Activated CD4-positive, alpha-beta T cell treated with anti-CD3 and anti-CD28 coated beads, Interleukin-2, amount 50 U/mL, for 4 hours (primary cell): ENCODE results near the gene RCN2.
"Not testable (repeated sequence)": the region's sequence is repeated elsewhere in the genome, so short reads cannot be mapped to it uniquely, and the experiment has no call there.

Experiments
- DNase-seq, 2 experiments: peaks; one replicate each; pipeline ENCODE4 v3.0.0-alpha.2; 2020

Gene RCN2

DNA sequence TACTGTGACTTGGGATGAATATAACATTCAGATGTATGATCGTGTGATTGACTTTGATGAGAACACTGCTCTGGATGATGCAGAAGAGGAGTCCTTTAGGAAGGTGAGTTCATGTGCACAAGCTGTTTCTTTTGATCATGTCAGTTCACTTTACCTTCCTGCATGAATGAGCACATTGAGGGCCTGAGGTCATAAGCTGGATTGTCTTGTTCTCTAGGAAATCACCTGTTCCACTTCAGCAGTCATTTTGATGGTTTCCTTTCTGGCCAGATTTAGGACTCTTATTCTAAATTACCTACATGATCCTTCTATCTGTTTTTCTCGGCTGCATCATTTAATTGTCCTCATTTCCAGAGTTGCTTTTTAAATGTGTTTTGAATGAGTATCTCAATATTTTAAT is 4.1 kb downstream of the RCN2 start:
- DNase-seq: no peak

DNA sequence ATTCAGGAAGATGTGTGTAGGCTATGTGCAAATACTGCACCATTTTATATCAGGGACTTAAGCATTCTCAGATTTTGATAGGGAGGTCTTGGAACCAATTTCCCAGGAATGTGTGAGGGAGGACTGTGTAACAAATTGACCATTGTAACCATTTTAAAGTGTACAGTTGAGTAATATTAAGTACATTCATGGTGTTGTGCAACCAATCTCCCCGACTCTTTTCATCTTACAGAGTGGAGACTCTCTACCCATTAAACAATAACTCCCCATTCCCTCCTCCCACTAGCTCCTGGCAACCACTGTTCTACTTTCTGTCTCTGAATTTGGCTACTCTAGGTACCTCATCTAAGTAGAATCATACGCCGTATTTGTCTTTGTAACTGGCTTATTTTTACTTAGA is 5.1 kb downstream of the RCN2 start:
- DNase-seq: no peak

DNA sequence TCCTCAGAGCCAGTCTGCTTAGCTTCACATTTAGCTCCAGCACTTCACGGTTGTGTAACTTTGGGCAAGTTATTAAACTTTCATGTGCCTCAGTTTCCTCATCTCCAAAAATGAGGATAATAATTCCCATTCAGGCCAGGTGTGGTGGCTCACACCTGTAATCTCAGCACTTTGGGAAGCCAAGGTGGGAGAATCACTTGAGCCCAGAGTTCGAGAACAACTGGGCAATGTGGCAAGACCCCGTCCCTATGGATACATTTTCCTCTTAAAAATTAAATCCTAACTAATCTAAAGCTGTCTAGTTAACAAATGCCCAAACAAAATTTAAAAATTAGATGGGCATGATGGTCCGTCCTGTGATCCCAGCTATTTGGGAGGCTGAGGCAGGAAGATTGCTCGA is 7.2 kb downstream of the RCN2 start:
- DNase-seq: no peak

DNA sequence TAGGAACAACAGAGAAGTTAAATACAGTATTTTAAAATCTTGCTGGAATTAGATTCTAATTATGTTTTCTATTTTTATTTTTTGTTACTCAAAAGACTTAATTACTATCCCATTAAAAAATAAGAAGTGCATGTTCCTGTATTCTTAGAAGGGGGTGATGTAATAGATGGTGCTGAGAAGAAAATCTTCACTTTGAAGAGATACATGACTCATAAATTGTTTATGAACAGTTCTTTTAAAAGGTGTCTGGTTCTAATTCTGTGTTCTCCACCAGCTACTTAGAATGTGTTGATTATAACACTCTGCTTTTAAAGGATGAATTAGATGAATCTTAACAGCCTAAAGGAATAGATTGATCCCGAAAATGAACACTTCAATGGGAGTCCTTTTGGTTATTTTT is 8.2 kb downstream of the RCN2 start:
- DNase-seq: no peak

DNA sequence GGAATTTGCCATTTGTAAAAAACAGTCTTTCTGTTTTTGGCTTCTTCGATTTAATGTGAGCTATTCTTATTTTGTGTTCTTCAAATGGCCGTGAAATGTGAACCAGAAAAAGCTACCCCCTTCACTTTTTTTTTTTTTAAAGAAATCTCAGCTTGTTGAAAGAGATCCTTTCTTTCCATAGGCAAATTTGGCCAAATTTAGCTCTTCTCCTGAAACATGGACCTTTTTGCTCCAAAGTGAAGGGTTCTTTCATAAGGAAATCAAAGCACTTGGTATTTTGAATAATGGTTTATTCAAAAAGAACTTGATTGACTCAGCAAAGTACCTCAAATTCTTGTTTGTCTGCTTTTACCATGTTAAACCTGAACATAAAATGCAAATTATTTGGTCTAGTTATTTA is 10.1 kb downstream of the RCN2 start:
- no peak for DNase-seq

DNA sequence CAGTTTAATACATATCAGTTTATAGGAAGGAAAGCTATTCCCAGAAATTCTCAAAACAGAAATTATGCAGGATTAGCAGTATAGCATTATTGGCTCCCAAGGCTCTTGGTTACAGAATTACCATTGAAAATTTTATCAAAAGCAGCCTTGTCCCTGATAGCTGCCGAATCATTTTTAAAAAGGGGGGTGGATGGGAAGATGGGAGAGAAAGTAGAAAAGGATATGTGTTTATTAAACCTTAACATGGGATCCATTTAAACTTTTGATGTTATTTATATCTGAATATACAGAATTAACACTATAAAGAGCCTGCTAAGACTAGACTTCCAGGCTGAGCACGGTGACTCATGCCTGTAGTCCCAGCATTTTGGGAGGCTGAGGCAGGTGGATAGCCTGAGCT is 10.8 kb downstream of the RCN2 start:
- DNase-seq: no peak

DNA sequence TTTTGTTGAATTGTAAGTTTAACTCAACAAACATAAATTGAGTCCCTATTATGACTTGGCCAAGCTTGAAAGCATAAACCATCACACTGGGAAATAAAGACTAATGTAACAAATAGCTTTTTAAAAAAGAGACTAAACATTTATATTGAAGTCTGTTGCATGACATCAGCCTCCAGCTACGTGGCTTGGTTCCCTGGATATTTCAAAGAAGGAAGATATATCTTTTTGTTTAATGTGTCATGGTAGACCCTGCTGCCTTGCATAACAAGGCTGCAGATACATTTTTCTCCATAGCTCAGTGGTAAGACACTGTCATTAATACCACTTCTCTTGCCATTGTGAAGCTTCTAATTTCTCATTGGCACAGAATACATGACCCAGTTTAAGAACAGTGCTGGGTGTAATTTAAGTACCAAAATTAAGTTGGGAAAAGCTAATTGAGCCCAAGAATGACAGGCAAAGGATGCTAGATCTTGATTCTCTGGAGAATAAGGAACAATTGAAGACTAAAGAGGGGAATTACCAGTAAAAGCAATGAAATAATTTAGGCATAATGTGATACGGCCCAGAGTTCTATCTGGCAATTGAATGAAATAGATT is 14.0 kb downstream of the RCN2 start:
- no peak for DNase-seq

DNA sequence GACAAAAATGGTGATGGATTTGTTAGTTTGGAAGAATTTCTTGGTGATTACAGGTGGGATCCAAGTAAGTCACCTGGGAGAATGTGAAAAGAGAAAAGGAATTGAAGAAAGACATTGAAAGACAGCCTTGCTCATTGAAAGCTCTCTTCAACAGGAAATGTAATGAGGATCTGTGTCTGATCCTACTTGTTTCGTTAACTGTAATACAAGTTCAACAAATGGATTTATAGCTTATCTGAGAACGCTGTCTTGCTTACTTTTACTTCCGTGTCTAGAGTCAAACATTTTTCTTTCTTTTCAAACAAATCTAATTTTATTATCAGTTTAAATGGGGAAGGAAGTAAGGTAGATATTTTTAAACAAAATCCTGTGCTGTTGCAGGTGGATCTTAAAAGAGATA is 15.9 kb downstream of the RCN2 start:
- no peak for DNase-seq

DNA sequence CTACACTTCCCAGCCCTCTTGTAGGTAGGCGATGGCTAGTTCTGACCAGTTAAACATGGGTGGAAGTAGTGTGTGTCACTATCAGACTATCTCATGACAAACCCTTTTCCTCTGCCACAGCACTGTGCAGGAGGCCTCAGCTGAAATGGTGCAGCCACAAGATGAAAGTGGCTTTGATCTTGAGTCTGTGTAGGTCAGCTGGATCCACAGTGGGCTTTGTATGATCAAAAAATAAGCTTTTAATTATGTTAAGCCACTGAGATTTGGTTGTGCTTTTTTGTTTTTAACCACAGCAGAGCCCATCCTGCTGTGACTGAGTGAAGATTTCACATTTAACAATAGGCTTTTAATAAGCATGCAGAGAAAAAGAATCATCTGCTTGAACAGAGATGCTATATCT is 19.7 kb downstream of the RCN2 start:
- DNase-seq: no peak

DNA sequence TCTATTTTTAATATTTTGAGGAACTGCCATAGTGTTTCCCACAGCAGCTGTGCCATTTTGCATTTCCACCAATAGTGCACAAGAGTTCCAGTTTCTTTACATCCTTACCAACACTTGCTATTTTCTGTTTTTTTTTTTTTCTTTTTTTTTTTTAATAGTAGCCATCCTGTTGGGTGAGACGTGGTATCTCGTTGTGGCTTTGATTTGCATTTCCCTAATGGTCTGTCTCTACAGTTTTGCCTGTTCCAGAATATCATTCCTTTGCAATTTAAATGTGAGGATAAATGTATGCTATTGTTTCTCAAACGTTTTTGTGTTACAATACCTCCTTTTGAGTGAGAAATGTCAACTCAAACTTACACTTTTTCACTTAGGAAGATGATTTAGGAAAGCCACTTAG is 22.4 kb downstream of the RCN2 start:
- DNase-seq: no peak

DNA sequence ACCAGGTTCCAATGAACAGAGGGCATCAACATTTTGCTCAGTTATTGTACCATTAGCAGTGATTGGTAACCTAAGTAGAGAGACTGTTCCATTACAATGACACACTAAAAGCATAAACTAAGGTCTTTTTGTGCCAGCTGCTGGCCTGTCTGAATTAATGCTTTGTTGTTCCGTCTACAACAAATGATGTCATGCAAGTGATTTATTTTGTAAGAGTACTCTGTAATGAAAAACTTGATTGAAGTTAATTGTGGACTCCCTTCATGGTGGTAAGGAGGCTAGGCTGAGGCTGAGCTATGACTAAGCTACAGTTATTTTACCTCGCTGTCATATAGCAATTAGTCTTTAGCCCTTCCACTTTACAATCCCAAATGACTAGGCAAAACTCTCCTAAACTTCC is 23.2 kb downstream of the RCN2 start:
- DNase-seq: no peak

DNA sequence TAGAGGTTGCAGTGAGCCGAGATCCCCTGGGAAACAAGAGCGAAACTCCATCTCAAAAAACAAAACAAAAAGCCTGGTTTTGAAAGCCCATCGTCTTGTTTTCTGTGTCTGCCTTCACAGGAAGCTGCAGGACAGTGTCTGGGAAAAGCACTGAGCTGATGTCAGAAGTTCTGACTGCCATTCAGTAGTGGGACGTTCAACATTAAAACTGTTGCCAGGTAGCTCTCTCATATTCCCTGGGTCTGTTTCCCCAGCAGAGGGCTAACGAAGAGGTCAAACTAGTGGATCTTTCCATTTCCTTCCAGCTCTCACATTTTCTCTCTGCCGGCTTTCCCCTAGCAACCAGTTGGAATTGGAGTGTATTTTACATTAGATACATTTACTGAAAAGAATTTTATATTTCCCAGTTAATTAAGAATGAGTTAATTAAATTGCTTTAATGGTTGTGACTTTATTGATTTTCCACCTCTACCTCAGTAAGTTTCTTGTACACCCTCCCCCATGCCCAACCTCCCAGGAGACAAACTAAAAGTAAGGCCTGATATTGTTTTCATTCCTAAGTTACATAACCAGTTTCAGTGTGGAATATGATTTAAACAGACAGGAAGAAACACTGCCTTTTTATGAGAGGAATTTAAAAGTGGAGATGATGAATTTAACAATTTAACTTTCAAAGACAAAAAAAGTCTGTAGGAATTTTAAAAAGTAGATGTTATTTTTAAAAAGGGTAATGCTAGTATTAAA is 29.9 kb downstream of the RCN2 start:
- DNase-seq: no peak

DNA sequence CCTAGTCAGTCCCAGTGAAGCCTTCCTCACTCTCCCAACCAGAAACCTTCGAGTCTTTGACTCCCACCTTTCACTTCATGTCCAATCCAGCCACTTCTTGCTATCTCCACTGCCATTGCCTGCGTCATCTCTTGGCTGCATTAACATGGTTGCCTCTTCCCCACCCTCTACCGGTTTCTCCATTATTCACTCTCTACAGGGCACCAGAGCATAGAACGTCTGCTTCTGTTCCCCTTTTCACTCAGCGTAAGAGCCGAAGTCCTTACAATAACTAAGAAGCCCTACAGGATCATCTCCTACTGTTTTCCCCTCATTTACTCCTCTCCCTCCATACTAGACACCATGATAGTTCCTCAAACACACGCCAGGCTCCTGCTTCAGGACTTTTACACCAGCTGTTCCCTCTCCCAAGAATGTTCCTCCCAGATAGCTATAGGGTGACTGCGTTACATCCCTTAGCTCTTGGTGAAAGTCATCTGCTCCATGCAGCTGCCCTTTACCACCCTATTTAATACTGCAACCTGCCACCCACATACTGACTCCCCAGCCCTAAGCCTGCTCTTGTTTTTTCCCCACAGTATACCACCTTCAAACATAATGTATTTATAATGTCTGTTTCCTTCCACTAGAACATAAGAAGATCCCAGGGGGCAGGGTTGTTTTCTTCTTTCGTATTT is 30.9 kb downstream of the RCN2 start:
- DNase-seq: no peak

DNA sequence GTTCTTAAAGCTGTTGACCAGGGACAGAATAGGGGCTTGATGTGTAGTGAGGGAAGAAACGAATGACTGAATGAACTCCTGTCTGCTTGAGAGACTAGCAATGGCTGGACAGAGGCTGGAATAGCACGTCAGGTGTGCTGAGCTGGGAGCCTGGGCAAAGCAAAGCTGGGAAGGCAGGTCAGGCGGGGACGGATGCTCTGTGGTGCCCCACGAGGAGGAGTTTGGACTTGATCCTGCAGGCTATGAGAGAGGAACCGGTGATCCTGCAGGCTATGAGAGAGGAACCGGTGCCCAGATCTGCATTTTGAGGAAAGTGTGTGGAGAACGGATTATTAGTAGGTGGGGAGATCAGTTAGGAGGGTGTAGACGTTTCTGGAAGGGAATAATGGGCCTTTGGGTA is 32.0 kb downstream of the RCN2 start:
- no peak for DNase-seq

DNA sequence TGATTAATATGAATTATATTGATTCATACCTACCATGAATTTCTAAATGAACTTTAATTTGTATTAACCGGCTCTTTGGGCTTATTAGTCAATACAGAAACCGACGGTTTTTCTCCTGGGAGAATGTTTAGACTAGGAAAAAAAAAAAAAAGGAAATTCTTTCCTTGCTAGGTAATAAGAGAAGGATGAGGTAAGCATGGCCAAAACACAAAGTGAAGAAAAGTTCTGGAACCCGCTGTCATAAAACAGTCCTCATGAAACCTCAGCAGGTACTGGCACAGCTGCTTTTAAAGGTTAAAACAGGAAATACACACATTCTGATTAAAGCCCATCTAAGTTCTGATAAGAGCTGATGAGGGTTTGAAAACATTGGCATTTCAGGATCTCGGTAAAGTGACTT is 32.6 kb downstream of the RCN2 start:
- no peak for DNase-seq

DNA sequence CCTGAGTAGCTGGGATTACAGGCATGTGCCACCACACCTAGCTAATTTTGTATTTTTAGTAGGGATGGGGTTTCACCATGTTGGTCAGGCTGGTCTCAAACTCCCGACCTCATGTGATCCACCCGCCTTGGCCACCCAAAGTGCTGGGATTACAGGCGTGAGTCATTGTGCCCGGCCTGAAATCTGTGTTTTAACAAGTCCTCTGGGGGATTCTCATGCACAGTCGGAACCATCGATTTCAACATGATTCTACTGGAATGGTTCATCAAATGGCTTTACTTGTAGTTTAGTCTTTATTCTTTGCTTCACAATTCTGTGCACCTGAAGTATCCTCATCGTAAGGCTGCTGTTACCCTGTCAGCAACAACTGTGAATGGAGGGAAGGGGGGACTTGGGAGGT is 34.5 kb downstream of the RCN2 start:
- not testable (repeated sequence) for DNase-seq

DNA sequence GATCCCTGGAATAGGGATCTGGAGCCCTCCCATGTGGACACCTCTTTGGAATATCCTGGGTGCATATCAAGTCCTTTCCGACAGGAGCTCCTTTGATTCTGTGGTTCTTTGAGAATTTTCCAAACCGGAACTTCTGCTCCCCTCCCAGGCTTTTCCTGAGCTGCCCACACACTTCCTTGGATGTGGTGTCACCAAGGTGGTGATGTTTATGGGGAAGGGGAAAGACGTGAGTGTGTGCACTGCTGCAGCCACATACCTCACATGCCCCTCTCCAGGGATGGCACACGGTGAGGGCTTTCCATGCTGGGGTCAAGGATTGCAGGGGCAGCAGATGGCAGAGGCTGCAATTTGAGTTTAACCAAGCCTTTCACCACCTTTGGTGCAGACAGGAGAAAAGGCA is 35.5 kb downstream of the RCN2 start:
- DNase-seq: no peak

DNA sequence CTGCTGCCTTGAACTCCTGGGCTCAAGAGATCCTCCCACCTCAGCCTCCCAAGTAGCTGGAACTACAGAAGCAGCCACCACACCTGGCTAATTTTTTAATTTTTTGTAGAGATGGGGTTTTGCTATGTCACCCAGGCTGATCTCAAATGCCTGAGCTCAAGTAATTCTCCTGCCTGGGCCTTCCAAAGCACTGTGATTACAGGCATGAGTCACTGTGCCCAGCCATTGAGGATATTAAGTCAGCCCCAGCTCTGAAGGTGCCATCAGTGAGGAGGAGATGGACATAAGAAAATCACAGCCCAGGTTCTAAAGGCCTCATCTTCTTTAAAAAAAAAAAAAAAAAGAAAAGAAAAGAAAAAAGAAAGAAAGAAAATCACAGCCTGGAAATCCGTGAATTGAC is 36.8 kb downstream of the RCN2 start:
- no peak for DNase-seq

DNA sequence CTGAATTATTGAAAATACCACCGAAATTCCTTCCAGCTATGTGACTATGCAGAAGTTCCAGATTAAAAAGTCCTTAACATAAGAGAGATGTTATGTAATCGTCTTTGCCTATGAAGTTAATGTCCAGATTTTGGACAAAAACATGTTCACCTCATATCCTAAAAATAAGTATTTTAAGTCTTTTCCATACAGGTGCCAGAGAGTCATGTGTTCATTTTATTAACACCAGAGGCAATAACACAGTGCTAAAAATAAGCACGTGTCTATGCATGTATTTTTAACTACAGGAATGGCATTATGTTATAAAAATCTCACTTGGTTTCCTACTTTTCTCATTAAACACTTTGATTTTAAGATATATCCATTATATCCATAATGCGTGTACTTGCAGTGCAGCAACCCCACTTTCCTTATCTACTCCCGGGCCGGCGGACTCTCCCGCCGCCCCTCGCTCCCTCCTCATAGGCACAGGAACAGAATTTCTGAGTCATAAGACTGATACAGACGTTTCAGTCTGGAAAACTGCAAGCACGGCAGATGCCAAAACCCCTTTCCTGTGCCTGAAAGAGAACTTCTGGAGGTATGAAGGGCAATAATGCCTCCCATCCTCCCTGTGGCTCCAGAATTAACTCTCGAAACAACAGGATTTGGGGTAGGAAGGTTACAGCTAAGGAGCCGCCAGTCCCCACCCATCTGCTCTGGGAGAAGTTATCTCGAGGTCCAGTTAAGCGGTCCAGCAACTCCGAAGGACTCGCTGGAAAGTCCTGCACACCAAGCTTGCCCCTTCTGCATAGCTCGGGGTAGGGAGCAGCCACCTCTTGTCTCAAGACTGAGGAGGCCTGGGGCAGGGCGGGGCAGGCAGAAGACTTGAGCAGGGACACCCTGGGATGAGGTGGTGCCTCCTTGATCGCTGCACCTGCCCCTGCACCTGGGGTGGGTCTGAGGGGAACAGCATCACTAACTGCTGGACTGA is 41.1 kb downstream of the RCN2 start:
- no peak for DNase-seq

DNA sequence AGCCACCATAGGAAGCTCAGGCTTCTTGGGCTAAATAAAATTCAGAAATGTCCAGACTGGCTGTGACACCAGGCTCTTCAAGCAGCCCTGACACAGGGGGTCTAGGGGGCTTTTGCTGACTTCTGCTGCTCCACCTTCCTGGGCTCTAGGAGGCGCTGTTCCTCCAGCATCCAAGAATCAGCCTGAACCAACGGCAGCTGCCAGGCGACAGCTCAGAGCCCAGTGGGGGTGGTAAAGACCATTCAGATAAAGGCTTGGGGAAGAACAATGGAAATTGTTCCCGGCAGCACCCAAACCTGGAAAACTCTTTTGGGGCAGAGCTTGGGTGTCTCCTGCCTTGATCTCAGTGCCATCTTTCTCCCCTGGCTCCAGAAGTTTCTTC is 41.8 kb downstream of the RCN2 start:
- DNase-seq: peak; percentile 59 to 61

DNA sequence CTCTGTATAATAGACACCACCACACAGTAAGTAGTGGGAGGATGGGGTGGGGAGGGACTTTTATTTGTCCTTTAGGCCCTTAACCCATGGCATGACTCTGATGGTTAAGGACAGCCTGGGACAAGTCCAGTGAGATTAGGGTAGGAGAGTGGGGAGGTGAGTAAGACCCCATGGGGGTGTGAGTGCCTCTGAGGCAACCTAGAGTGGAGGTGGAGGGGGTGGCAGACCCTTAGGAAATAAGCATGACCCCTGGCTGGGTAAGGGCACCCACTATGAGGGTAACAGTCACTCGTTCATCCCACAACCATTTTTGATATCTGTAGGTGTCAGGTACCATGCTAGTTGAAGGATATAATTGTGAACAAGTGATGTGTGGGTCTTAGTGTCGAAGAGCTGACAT is 42.4 kb downstream of the RCN2 start:
- no peak for DNase-seq

DNA sequence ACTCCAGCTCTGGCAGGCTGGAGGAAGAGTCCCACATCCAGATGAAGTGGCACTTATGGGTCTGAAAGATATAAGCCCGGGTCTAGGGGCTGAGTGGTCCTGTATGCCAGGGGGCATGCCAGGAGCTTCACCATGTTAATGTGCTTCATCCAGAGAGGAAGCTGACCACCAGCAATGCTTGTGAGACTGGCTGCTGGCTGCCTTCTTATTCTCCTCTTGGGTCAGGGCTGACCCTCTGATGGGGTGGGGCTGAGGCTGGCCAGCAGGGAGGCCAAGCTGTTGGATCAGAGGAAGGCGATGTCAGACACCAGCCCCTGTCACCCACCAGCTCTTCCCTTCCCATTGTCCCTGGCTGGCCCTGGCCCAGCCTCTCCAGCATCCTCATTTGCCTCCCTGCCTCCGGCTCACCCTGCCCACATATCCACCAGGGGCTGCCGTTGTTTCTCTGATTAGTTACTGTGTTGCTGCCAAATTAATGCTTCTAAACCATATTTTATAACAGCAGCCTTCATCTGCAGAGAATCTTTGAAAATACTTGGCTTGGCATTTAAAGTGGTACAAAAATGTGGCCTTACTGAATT is 43.0 kb downstream of the RCN2 start:
- DNase-seq: no peak

DNA sequence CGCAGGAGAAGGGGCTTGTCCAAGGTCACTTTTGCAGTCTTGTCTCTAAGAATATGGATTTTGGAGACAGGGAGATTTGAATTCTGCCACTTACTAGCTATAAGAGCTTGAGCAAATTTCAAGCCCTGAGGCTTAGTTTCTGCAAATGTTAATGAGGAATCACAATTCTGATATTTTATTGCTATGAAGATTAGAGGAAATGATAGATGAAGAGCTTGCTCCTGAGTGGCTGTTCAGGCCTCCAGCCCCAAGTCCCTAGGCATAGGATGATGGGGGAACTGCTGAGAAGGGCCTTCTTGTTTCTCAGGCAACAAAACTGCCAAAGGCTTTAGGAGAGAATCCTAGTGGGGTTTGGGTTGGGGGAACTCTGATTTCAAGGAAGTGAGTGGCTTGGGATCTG is 44.6 kb downstream of the RCN2 start:
- no peak for DNase-seq
